Cardiac muscle cell (in vitro differentiated cells and primary cell): ENCODE measurements around the gene SH3BP2. TPM values are rescaled to one million over a fixed set of nuclear protein-coding genes. Genes with fewer than 3 reads are reported as not detected.

ENCODE experiments used
- DNase-seq, 2 donors: peaks; one replicate each; pipeline versions ENCODE4 v3.0.0 to v3.0.0-alpha.2; 2010 to 2017; ENCODE audit warnings: low read depth in 1 of 2, low spot score in 1 of 2
- H3K27ac ChIP-seq: fragments of 200-600 bp; sonication (generic); 2 replicates; pipeline ENCODE4 v1.5.1; 2016
- H3K27me3 ChIP-seq: fragments of 200-600 bp; sonication (generic); 2 replicates; pipeline ENCODE4 v1.6.0; 2016; ENCODE audit warnings: control low read depth
- H3K36me3 ChIP-seq: fragments of 200-600 bp; sonication (generic); 2 replicates; pipeline ENCODE4 v1.5.1; 2016; ENCODE audit warnings: control low read depth
- H3K4me1 ChIP-seq: fragments of 200-600 bp; sonication (generic); 2 replicates; pipeline ENCODE4 v1.8.1; 2017; ENCODE audit warnings: low read depth, mild to moderate bottlenecking, mixed run types
- H3K4me3 ChIP-seq: fragments of 200-600 bp; sonication (generic); 2 replicates; pipeline ENCODE4 v1.5.1; 2016; ENCODE audit warnings: mild to moderate bottlenecking
- H3K9me3 ChIP-seq: fragments of 200-600 bp; sonication (generic); 2 replicates; pipeline ENCODE4 v1.5.1; 2017; ENCODE audit warnings: low read depth, mild to moderate bottlenecking, control low read depth
- CTCF ChIP-seq: IDR thresholded peaks from 2 replicates; pipeline ENCODE4 v1.5.1; 2012; ENCODE audit warnings: low read depth, mild to moderate bottlenecking, low read length
- polyA plus RNA-seq: library from polyadenylated mRNA; unstranded; fragments of >200 nt; fragmentation: Nextera tagmentation; extraction: Ambion mirVana; gene quantifications from 2 replicates; pipeline ENCODE4 v1.2.1, GENCODE V29; 2016
- total RNA-seq: library from RNA; depleted of rRNA; stranded (reverse); fragments of >200 nt; gene quantifications from 2 replicates; pipeline ENCODE4 v1.2.3, GENCODE V29; 2016

SH3BP2 gene
- total and polyA plus RNA-seq, 2 experiments from 2014 or later = 8.5 to 31.7 TPM

GRCh38 chr4:2781911-2782310 is 11.0 kb upstream of the SH3BP2 start:
- Histone ChIP-seq H3K4me3 (no peak overlapping the region), H3K27ac (no peak overlapping the region), H3K9me3 (no peaks in the 10 kb centered on the region), H3K4me1 (peaks cover 3% of the 10 kb centered on the region), H3K27me3 (no peaks in the 10 kb centered on the region), H3K36me3 (no peaks in the 10 kb centered on the region)
- DNase-seq = no peak
- TF ChIP-seq CTCF = no peak

- H3K27ac ChIP-seq = no peak overlapping the region
- no peak for TF ChIP-seq CTCF
- no peaks in the 10 kb centered on the region for H3K9me3 ChIP-seq
- H3K4me3 ChIP-seq = no peak overlapping the region
- H3K27me3 ChIP-seq = no peaks in the 10 kb centered on the region
- H3K36me3 ChIP-seq = no peaks in the 10 kb centered on the region
- peaks cover 12% of the 10 kb centered on the region for H3K4me1 ChIP-seq
- no peak for DNase-seq
Measured at GRCh38 chr4:2783790-2784189, 9.1 kb upstream of the SH3BP2 start.

GRCh38 chr4:2785613-2786012 is 7.3 kb upstream of the SH3BP2 start:
- Histone ChIP-seq H3K4me1 (peaks cover 12% of the 10 kb centered on the region), H3K36me3 (no peaks in the 10 kb centered on the region), H3K27ac (no peak overlapping the region), H3K4me3 (no peak overlapping the region), H3K9me3 (no peaks in the 10 kb centered on the region), H3K27me3 (no peaks in the 10 kb centered on the region)
- no peak for DNase-seq
- TF ChIP-seq CTCF = no peak

- Histone ChIP-seq H3K27ac (no peak overlapping the region), H3K4me3 (no peak overlapping the region), H3K9me3 (no peaks in the 10 kb centered on the region), H3K36me3 (no peaks in the 10 kb centered on the region), H3K4me1 (peaks cover 12% of the 10 kb centered on the region), H3K27me3 (no peaks in the 10 kb centered on the region)
- TF ChIP-seq CTCF = no peak
- DNase-seq = no peak
Measured at GRCh38 chr4:2786152-2786671, 6.7 kb upstream of the SH3BP2 start.

GRCh38 chr4:2786794-2787229 is 6.1 kb upstream of the SH3BP2 start:
- Histone ChIP-seq H3K4me1 (peaks cover 12% of the 10 kb centered on the region), H3K36me3 (no peaks in the 10 kb centered on the region), H3K27me3 (no peaks in the 10 kb centered on the region), H3K27ac (peak overlapping the region; percentile 62), H3K4me3 (no peak overlapping the region), H3K9me3 (no peaks in the 10 kb centered on the region)
- no peak for DNase-seq
- TF ChIP-seq CTCF = no peak
